H1 (cell line): ENCODE measurements around the gene TNS3. TPM values are rescaled to one million over a fixed set of nuclear protein-coding genes. Genes with fewer than 3 reads are reported as not detected.

Experiments used
- CHD7 ChIP-seq: fragments of 300-600 bp; sonication (generic); IDR thresholded peaks from 2 replicates; pipeline ENCODE4 v1.7.1; 2012; ENCODE audit warnings: low read length, moderate library complexity, mild to moderate bottlenecking, inconsistent platforms; ENCODE audit not compliant: insufficient replicate concordance
- polyA plus RNA-seq, 7 experiments: library from polyadenylated mRNA; depleted of rRNA in 3 of 7; stranded (reverse) in 5 of 7; unstranded in 2 of 7; fragments of >200 nt in 5 of 7; fragments of 200-250 nt in 2 of 7; gene quantifications; 1 replicate in 5 of 7; 2 replicates in 1 of 7; 4 replicates in 1 of 7; pipeline versions ENCODE4 v1.2.1 to v1.2.3, GENCODE V29; 2011 to 2013; ENCODE audit warnings: missing spikeins in 2 of 7, mixed read lengths in 2 of 7
- total RNA-seq: library from RNA; stranded (reverse); fragmentation: NEBNext Ultra II Directional; extraction: Animal tissue kit (Norgen Biotek cat#: 25700); gene quantifications from 2 replicates; pipeline ENCODE4 v1.2.1, GENCODE V29; 2021
- TF ChIP-seq, protein P1 (sequence below): IDR thresholded peaks from 2 replicates; pipeline ENCODE4 v1.6.1; 2012; ENCODE audit warnings: inconsistent platforms

TNS3 gene
- total and polyA plus RNA-seq, 2 of the 8 experiments (the other 6 are each of a cell fraction or from before 2014, with no cell fraction given), result 11.9 to 24.2 TPM

GRCh38 chr7:47428052-47428767, 153.7 kb downstream of the TNS3 start (continued):
- no peak for TF ChIP-seq CHD7
- TF ChIP-seq, protein P1, sequence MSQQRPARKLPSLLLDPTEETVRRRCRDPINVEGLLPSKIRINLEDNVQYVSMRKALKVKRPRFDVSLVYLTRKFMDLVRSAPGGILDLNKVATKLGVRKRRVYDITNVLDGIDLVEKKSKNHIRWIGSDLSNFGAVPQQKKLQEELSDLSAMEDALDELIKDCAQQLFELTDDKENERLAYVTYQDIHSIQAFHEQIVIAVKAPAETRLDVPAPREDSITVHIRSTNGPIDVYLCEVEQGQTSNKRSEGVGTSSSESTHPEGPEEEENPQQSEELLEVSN, result no peak
